Chondrocyte (in vitro differentiated cells): ENCODE data around the gene DENND1A. TPM values are rescaled to one million over a fixed set of nuclear protein-coding genes. Genes with fewer than 3 reads are reported as not detected.

ENCODE experiments used
- DNase-seq: peaks from one replicate; pipeline ENCODE4 v3.0.0; 2021; ENCODE audit warnings: mixed read lengths, low spot score
- H3K27ac Mint-ChIP-seq: one replicate; pipeline ENCODE4 v1.8.0; 2021; ENCODE audit warnings: mild to moderate bottlenecking, moderate library complexity, mixed read lengths; ENCODE audit not compliant: unreplicated experiment
- H3K27me3 Mint-ChIP-seq: 2 replicates; pipeline ENCODE4 v1.8.0; 2021; ENCODE audit warnings: low read depth, mixed read lengths
- H3K36me3 Mint-ChIP-seq: 2 replicates; pipeline ENCODE4 v1.8.0; 2021; ENCODE audit warnings: low read depth, mixed read lengths
- H3K4me1 Mint-ChIP-seq: 2 replicates; pipeline ENCODE4 v1.8.0; 2021; ENCODE audit warnings: low read depth, mild to moderate bottlenecking, mixed read lengths
- H3K4me3 Mint-ChIP-seq: one replicate; pipeline ENCODE4 v1.8.0; 2021; ENCODE audit warnings: mild to moderate bottlenecking, moderate library complexity, mixed read lengths; ENCODE audit not compliant: unreplicated experiment
- H3K9me3 Mint-ChIP-seq: 2 replicates; pipeline ENCODE4 v1.8.0; 2021; ENCODE audit warnings: low read depth, mixed read lengths
- CTCF ChIP-seq: fragments of 200-600 bp; sonication (generic); IDR thresholded peaks from 2 replicates; pipeline ENCODE4 v1.5.0; 2021; ENCODE audit warnings: antibody characterized with exemption, mild to moderate bottlenecking, moderate library complexity
- total RNA-seq: library from RNA; stranded (reverse); gene quantifications from 3 replicates; pipeline ENCODE4 v1.2.1, GENCODE V29; 2021

The DENND1A gene
- total RNA-seq, 1 donor from 2014 or later, result 15.3 TPM

- no peak for DNase-seq
- Mint-ChIP-seq H3K4me3 (no peak overlapping the region), H3K27ac (no peak overlapping the region), H3K36me3 (peaks cover 2% of the 10 kb centered on the region), H3K27me3 (no peaks in the 10 kb centered on the region), H3K9me3 (peaks cover 2% of the 10 kb centered on the region), H3K4me1 (no peaks in the 10 kb centered on the region)
- TF ChIP-seq CTCF, result no peak
Observed at GRCh38 chr9:123387686-123388085, 542.2 kb downstream of the DENND1A start.

GRCh38 chr9:123383512-123384170 is 546.3 kb downstream of the DENND1A start:
- TF ChIP-seq CTCF, result no peak
- Mint-ChIP-seq H3K4me3 (no peak overlapping the region), H3K27ac (no peak overlapping the region), H3K4me1 (no peaks in the 10 kb centered on the region), H3K27me3 (no peaks in the 10 kb centered on the region), H3K9me3 (no peaks in the 10 kb centered on the region), H3K36me3 (no peaks in the 10 kb centered on the region)
- DNase-seq, result peak; percentile 89

DNA sequence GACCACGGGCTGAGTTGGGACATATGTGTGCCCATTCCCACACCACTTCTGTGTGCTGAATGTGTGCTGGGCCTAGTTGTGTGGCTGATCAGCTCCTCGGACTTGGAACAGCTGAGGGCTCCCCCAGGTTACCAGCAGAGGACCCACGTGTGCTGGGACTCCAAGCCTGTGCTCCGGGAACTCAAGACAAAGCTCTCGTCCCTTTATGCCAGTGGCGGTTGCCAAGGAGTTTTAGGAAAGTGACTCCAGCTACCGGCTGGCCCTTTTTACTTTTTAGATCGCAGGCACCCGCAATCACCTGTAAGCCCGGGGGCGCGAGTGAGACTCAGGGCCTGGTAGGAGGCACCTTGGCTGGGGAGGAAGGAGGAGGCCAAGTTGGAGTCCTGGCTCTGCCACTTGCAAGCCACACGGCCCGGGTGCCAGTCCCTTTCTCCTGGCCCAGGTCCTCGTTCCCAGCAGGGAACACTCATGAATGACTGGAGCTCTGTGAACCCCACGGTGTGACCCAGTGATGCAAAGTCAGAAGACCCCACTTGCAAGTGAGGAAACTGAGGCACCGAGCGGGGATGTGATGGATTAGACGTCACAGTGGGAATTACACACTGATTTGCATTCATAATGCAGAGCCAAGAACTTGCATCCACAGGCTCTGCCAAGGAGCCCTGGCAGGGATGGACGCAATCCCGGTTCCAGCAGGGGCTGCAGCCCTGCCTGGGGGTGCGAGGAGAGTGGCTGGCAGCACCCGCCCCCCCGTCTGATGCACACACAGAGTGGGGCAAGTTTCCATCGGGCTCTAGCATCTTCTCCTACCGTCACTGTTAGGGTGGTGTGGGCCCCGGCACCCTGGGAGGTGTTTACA is 547.0 kb downstream of the DENND1A start:
- no peak for TF ChIP-seq CTCF
- no peak for DNase-seq
- Mint-ChIP-seq H3K4me3 (no peak overlapping the region), H3K36me3 (no peaks in the 10 kb centered on the region), H3K27me3 (no peaks in the 10 kb centered on the region), H3K27ac (no peak overlapping the region), H3K4me1 (no peaks in the 10 kb centered on the region), H3K9me3 (no peaks in the 10 kb centered on the region)

DNA sequence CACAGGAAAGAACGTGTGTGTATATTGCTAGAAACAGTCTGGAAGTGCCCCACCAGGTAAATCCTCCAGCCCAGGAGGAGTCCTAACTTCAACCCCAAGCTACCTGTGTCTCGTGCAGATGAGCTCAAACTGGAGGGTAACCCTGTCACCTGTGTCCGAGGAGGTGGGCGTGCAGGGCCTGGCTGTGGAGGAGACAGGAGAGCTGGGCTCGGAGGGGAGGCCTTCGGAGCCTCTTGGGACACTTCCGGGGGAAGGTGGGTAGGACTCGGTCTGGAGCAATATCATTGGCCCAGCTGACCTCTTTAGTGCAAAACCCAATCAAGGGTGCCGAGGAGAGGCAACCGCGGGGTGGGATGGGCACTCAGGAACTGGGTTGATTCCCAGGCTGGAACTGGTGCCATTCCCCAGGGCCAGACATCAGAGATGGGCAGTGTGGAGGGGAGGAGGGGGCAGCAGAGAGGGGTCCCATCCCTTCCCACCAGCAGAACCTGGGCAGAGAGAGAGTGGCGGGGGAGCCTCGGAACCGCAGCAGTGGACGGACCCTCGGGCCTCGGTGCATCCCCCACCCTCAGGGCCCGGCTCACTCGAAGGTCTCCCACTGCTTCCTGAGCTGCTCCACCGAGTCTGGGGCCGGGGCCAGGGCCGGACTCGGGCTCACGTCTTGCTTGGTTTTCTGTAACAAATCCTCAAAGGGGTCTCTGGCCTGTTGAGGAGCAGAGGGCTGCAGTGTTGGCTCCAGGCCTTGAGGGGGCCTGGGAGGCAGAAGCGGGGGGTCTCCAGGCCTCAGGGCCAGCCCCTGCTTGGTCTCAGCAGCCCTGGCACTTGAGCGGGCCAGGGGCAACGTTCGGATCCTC is 548.8 kb downstream of the DENND1A start:
- DNase-seq, result no peak
- Mint-ChIP-seq H3K4me1 (peaks cover 6% of the 10 kb centered on the region), H3K4me3 (no peak overlapping the region), H3K36me3 (no peaks in the 10 kb centered on the region), H3K27me3 (no peaks in the 10 kb centered on the region), H3K9me3 (no peaks in the 10 kb centered on the region), H3K27ac (no peak overlapping the region)
- no peak for TF ChIP-seq CTCF
